A549 (cell line): ENCODE data around the gene FIGN. TPM values are rescaled to one million over a fixed set of nuclear protein-coding genes. Genes with fewer than 3 reads are reported as not detected.

Experiments used
- ATAC-seq, 2 experiments: fragments of 200-7000 bp in 1 of 2; fragments of >200 bp in 1 of 2; cut with Nextera tagmentation in 1 of 2; cut with Tn5 transposase in 1 of 2; 3 replicates each; pipeline versions ENCODE4 v1.8.0 to v1.9.1; 2018 to 2020; ENCODE audit warnings: mild to moderate bottlenecking in 1 of 2, moderate library complexity in 1 of 2
- CTCF ChIA-PET: fragments of 300-600 bp; sonication (Branson Sonifier 250); formaldehyde crosslinking; extraction: SDS; loops from one replicate; lab custom pipeline; 2021; ENCODE audit warnings: antibody characterized with exemption, inconsistent platforms; lab: Yijun Ruan, JAX
- POLR2A ChIA-PET: fragments of 350-600 bp; formaldehyde crosslinking; extraction: SDS; loops from one replicate; lab custom pipeline; 2021; ENCODE audit warnings: antibody characterized with exemption, inconsistent platforms; lab: Yijun Ruan, JAX
- DNase-seq, 2 experiments: peaks; one replicate each; pipeline versions ENCODE4 v3.0.0 to v3.0.0-alpha.2; 2011 to 2016; ENCODE audit warnings: low read depth in 1 of 2, low spot score in 1 of 2
- FAIRE-seq: peaks from 2 replicates; lab custom pipeline; 2011; peaks lifted over from hg19 to GRCh38; lab: Jason Lieb, UNC
- H3K27ac ChIP-seq, 2 experiments: fragments of >200 bp; sonication (Bioruptor Twin); formaldehyde crosslinking; 3 replicates each; pipeline ENCODE4 v1.5.1; 2016 to 2017
- H3K4me1 ChIP-seq: fragments of >200 bp; sonication (Bioruptor Twin); formaldehyde crosslinking; 3 replicates; pipeline ENCODE4 v1.6.1; 2016
- H3K4me2 ChIP-seq: fragments of >200 bp; sonication (Bioruptor Twin); formaldehyde crosslinking; 3 replicates; pipeline ENCODE4 v1.6.1; 2016
- H3K4me3 ChIP-seq: fragments of >200 bp; sonication (Bioruptor Twin); formaldehyde crosslinking; 3 replicates; pipeline ENCODE4 v1.5.1; 2016
- H3K9me3 ChIP-seq: fragments of >200 bp; sonication (Bioruptor Twin); formaldehyde crosslinking; 3 replicates; pipeline ENCODE4 v1.6.1; 2016
- ATOH8 ChIP-seq: fragments of 250-450 bp; sonication (Bioruptor Pico); IDR thresholded peaks from 2 replicates; pipeline ENCODE4 v1.5.0; 2020; ENCODE audit warnings: low read depth, mild to moderate bottlenecking, moderate library complexity
- BHLHE40 ChIP-seq: IDR thresholded peaks from 2 replicates; pipeline ENCODE4 v1.6.1; 2012; ENCODE audit warnings: low read depth, low read length, inconsistent platforms
- CBX2 ChIP-seq: fragments of 200-600 bp; sonication (generic); IDR thresholded peaks from 2 replicates; pipeline ENCODE4 v1.6.1; 2016; ENCODE audit warnings: low read depth, mild to moderate bottlenecking, borderline replicate concordance
- CBX8 ChIP-seq: fragments of 200-600 bp; sonication (generic); IDR thresholded peaks from 2 replicates; pipeline ENCODE4 v1.6.1; 2016
- CEBPB ChIP-seq, 2 experiments: fragments of >200 bp in 1 of 2; sonication (Bioruptor Twin) in 1 of 2; formaldehyde crosslinking in 1 of 2; IDR thresholded peaks; 2 replicates each; pipeline ENCODE4 v1.6.1; 2012 to 2016
- CHD2 ChIP-seq: fragments of 150-350 bp; IDR thresholded peaks from 2 replicates; pipeline ENCODE4 v1.6.1; 2014; ENCODE audit warnings: low read length; ENCODE audit not compliant: partially characterized antibody
- EHF ChIP-seq: fragments of 250-450 bp; sonication (Bioruptor Pico); IDR thresholded peaks from 2 replicates; pipeline ENCODE4 v1.5.0; 2020; ENCODE audit warnings: mild to moderate bottlenecking
- EHMT2 ChIP-seq: fragments of 200-600 bp; sonication (generic); IDR thresholded peaks from 2 replicates; pipeline ENCODE4 v1.6.1; 2016; ENCODE audit warnings: antibody characterized with exemption, low read depth, mild to moderate bottlenecking, moderate library complexity
- FOSL2 ChIP-seq, 2 experiments: fragments of 450-650 bp in 1 of 2; fragments of >200 bp in 1 of 2; sonication (Bioruptor Twin) in 1 of 2; formaldehyde crosslinking; IDR thresholded peaks; 2 replicates each; pipeline versions ENCODE4 v1.5.0 to v1.6.1; 2016 to 2020; ENCODE audit warnings: mild to moderate bottlenecking in 1 of 2, moderate library complexity in 1 of 2
- HEYL ChIP-seq: fragments of 250-450 bp; sonication (Bioruptor Pico); IDR thresholded peaks from 2 replicates; pipeline ENCODE4 v1.8.0; 2021; ENCODE audit warnings: mild to moderate bottlenecking, moderate library complexity
- HMGXB4 ChIP-seq: fragments of 250-450 bp; sonication (Bioruptor Pico); IDR thresholded peaks from 2 replicates; pipeline ENCODE4 v1.5.0; 2021; ENCODE audit warnings: mild to moderate bottlenecking, moderate library complexity, borderline replicate concordance
- HOXB13 ChIP-seq: fragments of 250-450 bp; sonication (Bioruptor Pico); IDR thresholded peaks from 2 replicates; pipeline ENCODE4 v1.5.0; 2020; ENCODE audit warnings: low read depth, mild to moderate bottlenecking, moderate library complexity
- JUNB ChIP-seq: fragments of >200 bp; sonication (Bioruptor Twin); formaldehyde crosslinking; IDR thresholded peaks from 2 replicates; pipeline ENCODE4 v1.6.1; 2016
- MAZ ChIP-seq: fragments of 150-350 bp; IDR thresholded peaks from 2 replicates; pipeline ENCODE4 v1.6.1; 2014; ENCODE audit warnings: antibody characterized with exemption, low read depth, low read length, borderline replicate concordance
- MYC ChIP-seq: IDR thresholded peaks from 2 replicates; pipeline ENCODE4 v1.6.1; 2012; ENCODE audit warnings: mild to moderate bottlenecking, inconsistent platforms, low read length, improper control_type of control experiment, borderline replicate concordance
- NPAS2 ChIP-seq: fragments of 250-450 bp; sonication (Bioruptor Pico); IDR thresholded peaks from 2 replicates; pipeline ENCODE4 v1.8.0; 2022; ENCODE audit warnings: mild to moderate bottlenecking, moderate library complexity, borderline replicate concordance
- NR3C1 ChIP-seq: fragments of >200 bp; sonication (Bioruptor Twin); formaldehyde crosslinking; IDR thresholded peaks from 3 replicates; pipeline ENCODE4 v1.6.1; 2017
- PHF8 ChIP-seq: fragments of 200-600 bp; sonication (generic); IDR thresholded peaks from 2 replicates; pipeline ENCODE4 v1.6.1; 2016; ENCODE audit warnings: low read depth, mild to moderate bottlenecking, antibody characterized with exemption, moderate library complexity, borderline replicate concordance
- POLR2AphosphoS2 ChIP-seq: conservative IDR thresholded peaks from 2 replicates; pipeline ENCODE4 v1.6.1; 2012; ENCODE audit warnings: low read length, improper control_type of control experiment, inconsistent platforms
- RAD21 ChIP-seq, 2 experiments: fragments of >200 bp in 1 of 2; sonication (Bioruptor Twin) in 1 of 2; formaldehyde crosslinking in 1 of 2; IDR thresholded peaks in 1 of 2; conservative IDR thresholded peaks in 1 of 2; 2 replicates in 1 of 2; 3 replicates in 1 of 2; pipeline ENCODE4 v1.6.1; 2012 to 2018; ENCODE audit warnings: inconsistent platforms in 1 of 2
- RCOR1 ChIP-seq: fragments of 150-350 bp; IDR thresholded peaks from 2 replicates; pipeline ENCODE4 v1.6.1; 2014; ENCODE audit warnings: antibody characterized with exemption, low read length, low read depth
- RFX5 ChIP-seq: fragments of 450-650 bp; IDR thresholded peaks from 2 replicates; pipeline ENCODE4 v1.7.1; 2014; ENCODE audit warnings: antibody characterized with exemption, mild to moderate bottlenecking, moderate library complexity
- TP53 ChIP-seq: fragments of 250-450 bp; sonication (Bioruptor Pico); IDR thresholded peaks from 2 replicates; pipeline ENCODE4 v1.5.0; 2021; ENCODE audit warnings: mild to moderate bottlenecking, moderate library complexity
- ZC3H11A ChIP-seq: fragments of 450-650 bp; IDR thresholded peaks from 2 replicates; pipeline ENCODE4 v1.6.1; 2014; ENCODE audit warnings: antibody characterized with exemption, mild to moderate bottlenecking
- ZFP36 ChIP-seq: fragments of 450-650 bp; IDR thresholded peaks from 2 replicates; pipeline ENCODE4 v1.6.1; 2014; ENCODE audit warnings: borderline replicate concordance; ENCODE audit not compliant: partially characterized antibody
- WGBS: methylation state at CpG from one replicate; pipeline ENCODE4 v1.1.6; 2017; ENCODE audit errors: missing lambda C conversion rate; 5-methylcytosine and 5-hydroxymethylcytosine counted together
- polyA plus RNA-seq, 4 experiments: library from polyadenylated mRNA; depleted of rRNA in 3 of 4; stranded (reverse); fragments of >200 nt; fragmentation: RNase III in 1 of 4; extraction: RNeasy Plus Mini Kit Qiagen cat#74134 plus additional on column Dnase treatment in 1 of 4; gene quantifications; 2 replicates in 3 of 4; 3 replicates in 1 of 4; pipeline ENCODE4 v1.2.3, GENCODE V29; 2011 to 2017
- TF ChIP-seq, protein P1 (sequence below): fragments of >200 bp; sonication (Bioruptor Twin); formaldehyde crosslinking; IDR thresholded peaks from 3 replicates; pipeline ENCODE4 v1.6.1; 2016
- TF ChIP-seq, protein P2 (sequence below): IDR thresholded peaks from 2 replicates; pipeline ENCODE4 v1.6.1; 2012
- TF ChIP-seq, protein P3 (sequence below): fragments of 450-650 bp; IDR thresholded peaks from 2 replicates; pipeline ENCODE4 v1.6.1; 2014; ENCODE audit warnings: antibody characterized with exemption
- TF ChIP-seq, protein P4 (sequence below): IDR thresholded peaks from 2 replicates; pipeline ENCODE4 v1.6.1; 2012; ENCODE audit warnings: low read depth, borderline replicate concordance

The FIGN gene
- polyA plus RNA-seq, 2 of the 4 experiments (the other 2 are of a cell fraction) = 1.9 to 3.8 TPM

DNA sequence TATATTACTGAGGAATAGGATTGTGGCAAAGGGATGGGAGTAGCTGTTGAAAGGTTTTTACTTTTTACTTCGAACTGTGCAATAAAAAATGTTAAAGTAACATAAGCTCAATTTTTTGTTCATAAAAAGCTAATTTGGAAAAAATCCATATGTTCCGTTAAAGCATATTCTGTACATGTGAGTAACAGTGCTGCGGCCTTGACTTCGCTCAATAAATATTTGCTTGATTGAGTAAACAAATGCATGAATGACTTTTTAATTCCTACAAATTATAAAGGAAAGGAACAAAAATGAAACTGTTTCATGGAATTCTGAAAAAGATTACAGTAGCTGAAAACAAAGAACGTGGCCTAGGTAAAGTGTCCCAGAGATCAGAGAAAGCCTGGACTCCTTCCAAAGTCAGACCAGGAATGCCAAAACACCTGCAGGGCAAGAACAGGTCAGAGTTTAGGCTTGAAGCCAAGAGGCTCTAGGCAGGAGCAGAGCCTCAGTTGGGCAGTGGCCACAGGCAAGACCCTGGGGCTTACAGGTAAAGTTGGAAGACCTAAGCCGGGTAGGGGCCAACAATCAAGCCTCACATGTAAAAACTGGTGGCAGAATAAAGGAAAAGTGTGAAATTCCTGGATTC, 44.3 kb upstream of the FIGN start:
- ATAC-seq (no peak), FAIRE-seq (no peak), DNase-seq (no peak)
- Histone ChIP-seq H3K9me3 (no peaks in the 10 kb centered on the region), H3K4me1 (peaks cover 42% of the 10 kb centered on the region), H3K4me2 (peak overlapping the region; percentile 51), H3K27ac (peak overlapping the region; percentile 12 to 66; a peak in 4 of 6 replicates), H3K4me3 (no peak overlapping the region)
- 62% methylated on average over 6 of the region's 6 CpGs for WGBS
- ChIA-PET CTCF (no interaction called here), POLR2A (no interaction called here)
- TF ChIP-seq CEBPB (IDR thresholded peaks at IDR 0.05) = no peak
- no peak for TF ChIP-seq HEYL (CRISPR knock-in tag)
- no peak for TF ChIP-seq NR3C1
- TF ChIP-seq CHD2 = no peak
- no peak for TF ChIP-seq RAD21 (conservative IDR thresholded peaks at IDR 0.05 in 1 of 2, IDR thresholded peaks at IDR 0.05 in 1 of 2)
- TF ChIP-seq MAZ = no peak
- TF ChIP-seq MYC = no peak

DNA sequence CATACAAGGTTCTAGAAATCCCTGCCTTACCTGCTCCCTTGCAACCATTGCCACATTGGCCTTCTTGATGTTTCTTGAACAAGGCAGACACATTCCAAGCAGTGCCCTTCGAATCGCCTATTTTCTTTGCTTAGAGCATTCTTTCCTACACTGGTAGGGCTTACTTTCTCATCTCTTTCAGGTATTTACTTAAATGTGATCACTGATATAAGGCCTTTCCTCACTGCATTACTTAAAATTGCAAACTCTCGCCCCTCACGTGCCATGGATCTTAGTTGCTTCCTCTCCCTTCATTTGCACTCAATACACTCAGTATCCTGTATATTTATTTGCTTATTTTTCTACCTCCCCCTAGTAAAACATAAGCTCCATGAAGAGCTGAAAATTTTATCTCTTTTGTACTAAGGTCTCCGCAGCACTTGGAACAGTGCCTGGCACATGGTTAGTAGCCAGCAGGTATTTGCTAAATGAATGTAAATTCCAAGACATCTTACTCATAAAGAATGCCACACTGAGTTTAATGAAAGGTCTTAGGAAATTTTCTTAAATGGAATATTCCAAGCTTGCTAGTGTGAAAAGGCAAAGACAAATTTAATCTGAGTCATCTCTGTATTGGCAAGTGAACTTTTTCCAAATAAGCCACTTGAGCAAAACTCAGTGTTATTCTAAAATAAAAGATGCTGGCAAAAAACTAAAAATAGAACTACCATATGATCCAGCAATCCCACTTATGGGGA, 42.4 kb upstream of the FIGN start:
- 1% methylated on average over 5 of the region's 5 CpGs for WGBS
- Histone ChIP-seq H3K4me1 (peaks cover 49% of the 10 kb centered on the region), H3K9me3 (no peaks in the 10 kb centered on the region), H3K27ac (peak overlapping the region; percentile 60 to 84), H3K4me2 (peak overlapping the region; percentile 66), H3K4me3 (no peak overlapping the region)
- FAIRE-seq (peak; percentile 73), ATAC-seq (peak; percentile 82 to 86), DNase-seq (peak; percentile 15 to 82)
- POLR2A ChIA-PET = interaction anchor here (0.6 to 1.2 kb wide), 2 partner anchors 42 to 429 kb away, joined by 3 read pairs; partner anchors contain the start of gene FIGN
- CTCF ChIA-PET = no interaction called here
- TF ChIP-seq HOXB13 (CRISPR knock-in tag) (no peak), FOSL2 (IDR thresholded peaks at IDR 0.05) (peak; percentile 82), FOSL2 (CRISPR knock-in tag; IDR thresholded peaks at IDR 0.05) (peak; percentile 91), BHLHE40 (no peak; the same call in 1 of the 2 replicates), NPAS2 (CRISPR knock-in tag) (no peak), ZFP36 (no peak), RFX5 (no peak), POLR2AphosphoS2 (no peak), TP53 (CRISPR knock-in tag) (no peak), RCOR1 (no peak), EHMT2 (no peak), ZC3H11A (no peak), ATOH8 (CRISPR knock-in tag) (no peak), CBX2 (no peak), MAZ (no peak), HMGXB4 (CRISPR knock-in tag) (no peak), RAD21 (conservative IDR thresholded peaks at IDR 0.05 in 1 of 2, IDR thresholded peaks at IDR 0.05 in 1 of 2) (peak in 1 of 2 experiments; percentile 47; a peak in 2 of 5 replicates), CHD2 (no peak), EHF (0 out of 2 replicates have a peak, but pooled peaks have one; percentile 25), CBX8 (no peak), CEBPB (IDR thresholded peaks at IDR 0.05) (peak; percentile 71 to 88), JUNB (peak; percentile 95), PHF8 (no peak)
- TF ChIP-seq, protein P1, sequence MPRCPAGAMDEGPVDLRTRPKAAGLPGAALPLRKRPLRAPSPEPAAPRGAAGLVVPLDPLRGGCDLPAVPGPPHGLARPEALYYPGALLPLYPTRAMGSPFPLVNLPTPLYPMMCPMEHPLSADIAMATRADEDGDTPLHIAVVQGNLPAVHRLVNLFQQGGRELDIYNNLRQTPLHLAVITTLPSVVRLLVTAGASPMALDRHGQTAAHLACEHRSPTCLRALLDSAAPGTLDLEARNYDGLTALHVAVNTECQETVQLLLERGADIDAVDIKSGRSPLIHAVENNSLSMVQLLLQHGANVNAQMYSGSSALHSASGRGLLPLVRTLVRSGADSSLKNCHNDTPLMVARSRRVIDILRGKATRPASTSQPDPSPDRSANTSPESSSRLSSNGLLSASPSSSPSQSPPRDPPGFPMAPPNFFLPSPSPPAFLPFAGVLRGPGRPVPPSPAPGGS = peak; percentile 75; the same call in 2 of the 3 replicates
- TF ChIP-seq, protein P2, sequence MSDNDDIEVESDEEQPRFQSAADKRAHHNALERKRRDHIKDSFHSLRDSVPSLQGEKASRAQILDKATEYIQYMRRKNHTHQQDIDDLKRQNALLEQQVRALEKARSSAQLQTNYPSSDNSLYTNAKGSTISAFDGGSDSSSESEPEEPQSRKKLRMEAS = peak; percentile 91
- TF ChIP-seq, protein P3, sequence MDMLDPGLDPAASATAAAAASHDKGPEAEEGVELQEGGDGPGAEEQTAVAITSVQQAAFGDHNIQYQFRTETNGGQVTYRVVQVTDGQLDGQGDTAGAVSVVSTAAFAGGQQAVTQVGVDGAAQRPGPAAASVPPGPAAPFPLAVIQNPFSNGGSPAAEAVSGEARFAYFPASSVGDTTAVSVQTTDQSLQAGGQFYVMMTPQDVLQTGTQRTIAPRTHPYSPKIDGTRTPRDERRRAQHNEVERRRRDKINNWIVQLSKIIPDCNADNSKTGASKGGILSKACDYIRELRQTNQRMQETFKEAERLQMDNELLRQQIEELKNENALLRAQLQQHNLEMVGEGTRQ = no peak
- TF ChIP-seq, protein P4, sequence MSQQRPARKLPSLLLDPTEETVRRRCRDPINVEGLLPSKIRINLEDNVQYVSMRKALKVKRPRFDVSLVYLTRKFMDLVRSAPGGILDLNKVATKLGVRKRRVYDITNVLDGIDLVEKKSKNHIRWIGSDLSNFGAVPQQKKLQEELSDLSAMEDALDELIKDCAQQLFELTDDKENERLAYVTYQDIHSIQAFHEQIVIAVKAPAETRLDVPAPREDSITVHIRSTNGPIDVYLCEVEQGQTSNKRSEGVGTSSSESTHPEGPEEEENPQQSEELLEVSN = 0 out of 2 replicates have a peak, but pooled peaks have one; percentile 32
